ENCODE results near the gene DGKE.
A peak's percentile ranks its signal among the peaks of the same experiment; 100 is the strongest.

DGKE gene

GRCh38 chr17:56899403-56899802, 65.5 kb downstream of the DGKE start:
- Histone ChIP-seq H3K4me3 (ENCODE audit: low read depth, low read length) (no peak overlapping the region), H3K36me3 (ENCODE audit: control insufficient read depth in 2 of 2, insufficient read depth in 1 of 2, low read length in 2 of 2) (peaks cover 38 to 94% of the 10 kb centered on the region in 2 experiments), H3K27ac (ENCODE audit: extremely low read depth, low read depth, low read length) (no peak overlapping the region), H3K4me1 (ENCODE audit: control insufficient read depth, insufficient read depth, low read length) (no peaks in the 10 kb centered on the region), H3K9me3 (ENCODE audit: control insufficient read depth, insufficient read depth, low read depth, low read length) (no peaks in the 10 kb centered on the region)
- ChIA-PET POLR2A (interaction anchor here (1.3 to 1.5 kb wide), 2 partner anchors 12 to 15 kb away, joined by 3 to 10 read pairs; partner anchors contain the start of gene TRIM25), CTCF (interaction anchor here (0.6 kb wide), 1 partner anchor 79 kb away, joined by 3 read pairs; no protein-coding TSS in a partner anchor)
- TF ChIP-seq IKZF3 (tag by site-specific recombination; IDR thresholded peaks at IDR 0.05), result no peak
- TF ChIP-seq ZFHX2 (tag by site-specific recombination; conservative IDR thresholded peaks at IDR 0.05), result 0 out of 2 replicates have a peak, but pooled peaks have one; percentile 20
- no peak for TF ChIP-seq ZSCAN5A (tag by site-specific recombination; IDR thresholded peaks at IDR 0.05)
- TF ChIP-seq EGR2 (tag by site-specific recombination; IDR thresholded peaks at IDR 0.05; ENCODE audit: low read depth), result peak; percentile 68

GRCh38 chr17:56902348-56902747, 68.4 kb downstream of the DGKE start:
- no peaks in the 10 kb centered on the region for H3K4me1 ChIP-seq (ENCODE audit: control insufficient read depth, insufficient read depth, low read length)
- TF ChIP-seq ZBTB6 (tag by site-specific recombination; IDR thresholded peaks at IDR 0.05) (no peak), ZNF600 (tag by site-specific recombination; IDR thresholded peaks at IDR 0.05) (peak; percentile 52; the same call in 1 of the 2 replicates)
- no peak overlapping the region for H3K4me3 ChIP-seq (ENCODE audit: low read depth, low read length)
- no peaks in the 10 kb centered on the region for H3K9me3 ChIP-seq (ENCODE audit: control insufficient read depth, insufficient read depth, low read depth, low read length)
- CTCF ChIA-PET, result interaction anchor here (1.3 kb wide), 1 partner anchor 43 kb away, joined by 3 read pairs; no protein-coding TSS in a partner anchor
- H3K27ac ChIP-seq (ENCODE audit: extremely low read depth, low read depth, low read length), result no peak overlapping the region
- POLR2A ChIA-PET, result interaction anchor here (1.3 kb wide), 1 partner anchor 11 kb away, joined by 7 read pairs; the partner anchor contains the start of gene TRIM25
- H3K36me3 ChIP-seq (ENCODE audit: control insufficient read depth in 2 of 2, insufficient read depth in 1 of 2, low read length in 2 of 2), result peaks cover 37 to 98% of the 10 kb centered on the region in 2 experiments

- ChIA-PET POLR2A (interaction anchor here (1.2 kb wide), 1 partner anchor 10 kb away, joined by 7 read pairs; the partner anchor contains the start of gene TRIM25), CTCF (interaction anchor here (1.3 to 1.4 kb wide), 2 partner anchors 15 to 36 kb away, joined by 3 to 6 read pairs; no protein-coding TSS in a partner anchor)
- Histone ChIP-seq H3K27ac (ENCODE audit: extremely low read depth, low read depth, low read length) (no peak overlapping the region), H3K9me3 (ENCODE audit: control insufficient read depth, insufficient read depth, low read depth, low read length) (no peaks in the 10 kb centered on the region), H3K4me3 (ENCODE audit: low read depth, low read length) (no peak overlapping the region), H3K36me3 (ENCODE audit: control insufficient read depth in 2 of 2, insufficient read depth in 1 of 2, low read length in 2 of 2) (peaks cover 36 to 98% of the 10 kb centered on the region in 2 experiments), H3K4me1 (ENCODE audit: control insufficient read depth, insufficient read depth, low read length) (no peaks in the 10 kb centered on the region)
- no peak for TF ChIP-seq ZNF624 (tag by site-specific recombination; IDR thresholded peaks at IDR 0.05)
- TF ChIP-seq ZNF10 (tag by site-specific recombination; IDR thresholded peaks at IDR 0.05), result peak; percentile 94
- no peak for TF ChIP-seq ZNF596 (tag by site-specific recombination; IDR thresholded peaks at IDR 0.05)
- TF ChIP-seq ZNF362 (tag by site-specific recombination; IDR thresholded peaks at IDR 0.05), result no peak
- TF ChIP-seq ZNF202 (tag by site-specific recombination; IDR thresholded peaks at IDR 0.05; ENCODE audit: borderline replicate concordance), result no peak
- TF ChIP-seq ZNF221 (tag by site-specific recombination; IDR thresholded peaks at IDR 0.05; ENCODE audit: borderline replicate concordance), result no peak
- no peak for TF ChIP-seq ZNF292 (tag by site-specific recombination; IDR thresholded peaks at IDR 0.05; ENCODE audit: borderline replicate concordance, low read depth)
- no peak for TF ChIP-seq ZNF521 (tag by site-specific recombination; IDR thresholded peaks at IDR 0.05)
These were observed 69.6 kb downstream of the DGKE start for GRCh38 chr17:56903560-56903959.

All from HEK293 (cell line).